ENCODE measurements around the gene TRIM2. TPM values are rescaled to one million over a fixed set of nuclear protein-coding genes. Genes with fewer than 3 reads are reported as not detected.

The TRIM2 gene
- total RNA-seq, 4 donors from 2014 or later = 5.8 to 18.9 (median 14.9) TPM

GRCh38 chr4:153247116-153247490, 42.9 kb downstream of the TRIM2 start:
- TF ChIP-seq CTCF (IDR thresholded peaks at IDR 0.05) = no peak
- Histone ChIP-seq H3K9me3 (no peaks in the 10 kb centered on the region), H3K4me3 (no peak overlapping the region), H3K4me1 (peaks cover 0 to 44% (median 20%) of the 10 kb centered on the region in 3 donors), H3K27me3 (no peaks in the 10 kb centered on the region), H3K36me3 (no peaks in the 10 kb centered on the region), H3K27ac (no peak overlapping the region)
- no peak for DNase-seq
- 76 to 95% methylated on average over 2 to 5 of the region's 6 CpGs for WGBS, 2 donors
- intact Hi-C loops (cut with DNase I) = no loop called here

DNA sequence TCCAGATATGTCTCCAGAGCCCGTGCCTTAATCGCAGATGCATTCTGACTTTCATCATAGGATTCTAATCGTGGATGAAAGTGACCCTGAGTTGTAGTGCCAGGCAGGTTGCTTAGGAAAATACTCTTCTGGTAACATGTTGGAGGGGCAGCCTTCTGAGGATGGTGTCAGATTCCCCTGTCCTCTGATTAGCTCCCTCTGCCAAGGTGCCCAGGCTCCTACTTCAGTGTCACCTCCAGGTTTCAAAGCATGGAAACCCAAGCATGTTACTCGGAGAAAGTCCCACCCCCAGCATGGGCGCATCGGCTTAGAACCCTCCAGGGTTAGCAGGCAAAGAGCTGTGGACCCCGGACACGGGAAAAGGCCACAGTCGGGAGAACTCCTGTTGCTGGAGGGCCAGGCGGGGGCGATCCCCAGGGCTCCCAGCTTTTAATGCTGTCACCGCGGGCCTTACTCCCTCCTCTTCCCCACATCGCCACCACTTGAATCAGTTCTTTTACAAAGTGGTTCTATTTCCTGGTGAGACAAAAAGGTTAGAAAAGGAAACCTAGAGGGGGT, 44.5 kb downstream of the TRIM2 start:
- Histone ChIP-seq H3K36me3 (no peaks in the 10 kb centered on the region), H3K4me1 (peaks cover 0 to 30% (median 14%) of the 10 kb centered on the region in 3 donors), H3K4me3 (peak overlapping the region; percentile 29 to 71 (median 58)), H3K9me3 (no peaks in the 10 kb centered on the region), H3K27me3 (no peaks in the 10 kb centered on the region), H3K27ac (peak overlapping the region; percentile 38 to 88 (median 80))
- DNase-seq = no peak
- 23 to 74% methylated on average over 3 to 12 of the region's 14 CpGs for WGBS, 2 donors
- TF ChIP-seq POLR2A (IDR thresholded peaks at IDR 0.05) (no peak), CTCF (IDR thresholded peaks at IDR 0.05) (no peak)
- intact Hi-C loops (cut with DNase I) = no loop called here

DNA sequence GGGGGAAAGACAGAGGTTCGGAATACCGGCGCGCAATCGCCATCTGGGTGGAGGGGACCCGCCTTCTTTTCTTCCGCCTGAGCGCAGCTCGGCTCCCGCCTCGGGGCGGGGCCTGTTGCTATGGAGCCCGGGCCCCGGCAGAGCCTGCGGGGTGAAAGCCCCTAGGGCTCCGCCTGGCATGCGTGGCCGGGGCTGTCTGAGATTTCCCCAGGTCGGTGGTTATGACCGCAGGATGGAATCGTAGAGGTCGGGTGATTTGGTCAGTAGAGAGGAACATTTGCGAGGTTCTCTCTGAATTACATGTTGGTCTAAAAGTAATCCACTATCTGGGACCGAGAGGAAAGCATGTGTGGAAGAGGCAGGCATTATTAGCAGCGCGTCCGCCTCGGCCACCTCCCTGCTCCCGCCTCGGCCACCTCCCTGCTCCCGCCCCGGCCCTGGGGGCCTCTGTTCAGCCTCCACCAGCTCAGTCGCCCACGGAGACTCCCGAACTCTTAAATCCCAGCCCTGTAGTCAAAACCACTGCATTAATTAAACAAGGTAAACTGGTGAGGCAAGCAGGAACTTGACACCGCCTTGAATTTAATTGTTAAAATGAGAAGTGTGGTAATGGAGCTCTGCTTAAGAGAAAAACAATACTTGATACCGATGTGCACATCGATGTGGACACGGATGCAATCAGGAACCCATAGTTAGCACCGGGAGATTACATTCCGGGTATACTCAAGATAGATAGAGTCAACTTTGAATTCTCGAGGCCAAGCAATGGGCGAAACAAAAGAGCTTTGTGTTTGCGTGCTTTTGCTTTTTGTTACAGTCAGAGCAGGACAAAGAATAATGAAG, 45.2 kb downstream of the TRIM2 start:
- peaks cover 0 to 30% (median 14%) of the 10 kb centered on the region in 3 donors for H3K4me1 ChIP-seq
- WGBS, 2 donors = 5 to 11% methylated on average over 25 to 29 of the region's 44 CpGs
- peak overlapping the region; percentile 38 to 88 (median 80) for H3K27ac ChIP-seq
- H3K36me3 ChIP-seq = no peaks in the 10 kb centered on the region
- DNase-seq = no peak
- TF ChIP-seq POLR2A (IDR thresholded peaks at IDR 0.05) = no peak
- TF ChIP-seq CTCF (IDR thresholded peaks at IDR 0.05) = no peak
- intact Hi-C loops (cut with DNase I) = no loop called here
- H3K9me3 ChIP-seq = no peaks in the 10 kb centered on the region
- H3K27me3 ChIP-seq = no peaks in the 10 kb centered on the region
- peak overlapping the region; percentile 29 to 71 (median 58) for H3K4me3 ChIP-seq

GRCh38 chr4:153252122-153252521, 47.9 kb downstream of the TRIM2 start:
- intact Hi-C loops (cut with DNase I) = no loop called here
- TF ChIP-seq CTCF (IDR thresholded peaks at IDR 0.05) = no peak
- no peak for TF ChIP-seq POLR2A (IDR thresholded peaks at IDR 0.05)
- no peak overlapping the region for H3K27ac ChIP-seq
- WGBS, 2 donors = 65 to 68% methylated on average over 3 of the region's 3 CpGs
- no peaks in the 10 kb centered on the region for H3K36me3 ChIP-seq
- peaks cover 3 to 34% (median 14%) of the 10 kb centered on the region in 3 donors for H3K4me1 ChIP-seq
- DNase-seq = no peak
- H3K4me3 ChIP-seq = no peak overlapping the region
- H3K9me3 ChIP-seq = no peaks in the 10 kb centered on the region
- H3K27me3 ChIP-seq = no peaks in the 10 kb centered on the region

DNA sequence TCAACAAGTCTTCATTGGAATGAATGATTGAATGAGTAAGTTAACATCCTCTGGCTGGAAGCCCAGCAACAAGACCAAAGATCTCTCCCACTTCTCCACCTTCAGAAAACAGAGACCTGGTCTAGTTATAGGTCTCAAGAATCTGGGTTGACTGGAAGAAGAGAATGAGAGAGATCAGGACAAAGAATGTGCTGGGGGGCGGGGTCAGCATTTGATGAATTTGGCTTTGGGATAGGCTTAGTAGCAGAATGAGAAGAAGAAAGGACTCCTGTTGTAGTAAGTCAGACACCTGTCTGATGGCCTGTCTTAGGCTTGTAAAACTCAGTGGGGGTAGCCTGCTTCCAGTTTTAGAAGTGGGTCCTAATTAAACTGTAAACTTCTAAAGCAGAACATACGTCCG, 51.0 kb downstream of the TRIM2 start:
- Histone ChIP-seq H3K4me3 (no peak overlapping the region), H3K4me1 (peaks cover under 1 to 21% (median 3%) of the 10 kb centered on the region in 3 donors)
- intact Hi-C loops (cut with DNase I) = no loop called here

More for the DNA sequence above, 51.0 kb downstream of the TRIM2 start:
- no peak overlapping the region for H3K27ac ChIP-seq
- H3K9me3 ChIP-seq = no peaks in the 10 kb centered on the region
- 64 to 90% methylated on average over 3 of the region's 3 CpGs for WGBS, 2 donors
- H3K36me3 ChIP-seq = no peaks in the 10 kb centered on the region
- no peaks in the 10 kb centered on the region for H3K27me3 ChIP-seq
- TF ChIP-seq POLR2A (IDR thresholded peaks at IDR 0.05) (no peak), CTCF (IDR thresholded peaks at IDR 0.05) (no peak)
- DNase-seq = no peak
